ENCODE data around the gene HS6ST3. TPM values are rescaled to one million over a fixed set of nuclear protein-coding genes. Genes with fewer than 3 reads are reported as not detected.

Gene HS6ST3
- polyA plus RNA-seq, 2 donors: 0.12 to 0.25 TPM

DNA sequence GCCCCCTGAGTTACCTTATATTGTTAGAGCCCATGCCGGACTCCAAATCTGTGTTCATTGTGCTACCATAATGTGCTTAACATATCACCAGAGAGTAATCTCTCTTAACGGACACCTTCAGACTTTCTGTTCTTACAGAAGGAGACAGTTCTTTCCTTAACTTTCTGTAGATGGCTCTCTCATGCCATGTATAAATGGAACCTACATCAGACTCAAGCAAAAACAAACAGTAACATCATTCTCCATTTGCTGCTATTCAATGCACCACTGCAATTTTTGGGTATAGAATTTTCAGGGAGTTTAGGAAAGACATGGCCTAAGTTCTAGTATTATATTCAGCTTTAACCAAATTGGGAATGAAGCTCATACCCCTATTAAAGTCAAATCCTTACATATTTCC is 24.1 kb upstream of the HS6ST3 start:
- 83 to 88% methylated on average over 2 of the region's 2 CpGs for WGBS, 2 donors
- Histone ChIP-seq H3K4me1 (ENCODE audit: control insufficient read depth in 2 of 2, insufficient read depth in 2 of 2, low read length in 1 of 2) (no peaks in the 10 kb centered on the region), H3K36me3 (ENCODE audit: control insufficient read depth in 2 of 2, insufficient read depth in 2 of 2, low read length in 1 of 2) (no peaks in the 10 kb centered on the region), H3K27ac (ENCODE audit: low read depth in 2 of 2, low read length in 1 of 2) (no peak overlapping the region), H3K4me3 (ENCODE audit: low read depth in 1 of 2, low read length in 2 of 2) (no peak overlapping the region), H3K27me3 (ENCODE audit: control insufficient read depth in 1 of 2, insufficient read depth in 2 of 2, low read length in 2 of 2) (no peaks in the 10 kb centered on the region), H3K9me3 (ENCODE audit: control insufficient read depth in 2 of 2, insufficient read depth in 1 of 2, low read depth in 1 of 2, low read length in 1 of 2) (no peaks in the 10 kb centered on the region)

DNA sequence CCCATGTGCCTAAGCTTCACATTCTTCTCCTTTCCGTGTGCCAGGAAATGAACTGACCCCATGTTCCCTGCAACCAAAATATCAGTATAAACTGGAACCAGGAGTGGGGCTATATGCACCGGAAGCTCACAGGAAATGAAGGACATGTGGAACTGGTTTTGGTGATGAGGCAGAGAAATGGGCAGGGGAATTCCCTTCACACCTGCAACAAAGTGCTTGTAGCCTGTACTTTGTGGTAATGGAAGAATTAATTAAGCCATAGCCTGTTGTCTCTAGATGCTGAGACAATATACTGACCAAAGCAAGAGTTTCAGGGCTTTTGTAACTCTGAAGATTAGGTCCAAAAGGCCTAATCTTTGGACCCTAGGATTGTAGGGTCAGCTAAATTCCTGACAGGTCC is 21.2 kb upstream of the HS6ST3 start:
- WGBS, 2 donors: 65 to 67% methylated on average over 2 of the region's 2 CpGs
- Histone ChIP-seq H3K36me3 (ENCODE audit: control insufficient read depth in 2 of 2, insufficient read depth in 2 of 2, low read length in 1 of 2) (no peaks in the 10 kb centered on the region), H3K27me3 (ENCODE audit: control insufficient read depth in 1 of 2, insufficient read depth in 2 of 2, low read length in 2 of 2) (peaks cover 0 to 2% of the 10 kb centered on the region in 2 donors), H3K9me3 (ENCODE audit: control insufficient read depth in 2 of 2, insufficient read depth in 1 of 2, low read depth in 1 of 2, low read length in 1 of 2) (no peaks in the 10 kb centered on the region), H3K4me1 (ENCODE audit: control insufficient read depth in 2 of 2, insufficient read depth in 2 of 2, low read length in 1 of 2) (no peaks in the 10 kb centered on the region), H3K27ac (ENCODE audit: low read depth in 2 of 2, low read length in 1 of 2) (no peak overlapping the region), H3K4me3 (ENCODE audit: low read depth in 1 of 2, low read length in 2 of 2) (no peak overlapping the region)

GRCh38 chr13:96071504-96071903 is 18.4 kb upstream of the HS6ST3 start:
- H3K36me3 ChIP-seq (ENCODE audit: control insufficient read depth in 2 of 2, insufficient read depth in 2 of 2, low read length in 1 of 2): no peaks in the 10 kb centered on the region
- H3K4me1 ChIP-seq (ENCODE audit: control insufficient read depth in 2 of 2, insufficient read depth in 2 of 2, low read length in 1 of 2): no peaks in the 10 kb centered on the region
- no peak overlapping the region for H3K27ac ChIP-seq (ENCODE audit: low read depth in 2 of 2, low read length in 1 of 2)
- H3K9me3 ChIP-seq (ENCODE audit: control insufficient read depth in 2 of 2, insufficient read depth in 1 of 2, low read depth in 1 of 2, low read length in 1 of 2): no peaks in the 10 kb centered on the region
- H3K4me3 ChIP-seq (ENCODE audit: low read depth in 1 of 2, low read length in 2 of 2): no peak overlapping the region
- WGBS, 2 donors: 50 to 58% methylated on average over 6 of the region's 6 CpGs
- H3K27me3 ChIP-seq (ENCODE audit: control insufficient read depth in 1 of 2, insufficient read depth in 2 of 2, low read length in 2 of 2): peaks cover 0 to 2% of the 10 kb centered on the region in 2 donors

DNA sequence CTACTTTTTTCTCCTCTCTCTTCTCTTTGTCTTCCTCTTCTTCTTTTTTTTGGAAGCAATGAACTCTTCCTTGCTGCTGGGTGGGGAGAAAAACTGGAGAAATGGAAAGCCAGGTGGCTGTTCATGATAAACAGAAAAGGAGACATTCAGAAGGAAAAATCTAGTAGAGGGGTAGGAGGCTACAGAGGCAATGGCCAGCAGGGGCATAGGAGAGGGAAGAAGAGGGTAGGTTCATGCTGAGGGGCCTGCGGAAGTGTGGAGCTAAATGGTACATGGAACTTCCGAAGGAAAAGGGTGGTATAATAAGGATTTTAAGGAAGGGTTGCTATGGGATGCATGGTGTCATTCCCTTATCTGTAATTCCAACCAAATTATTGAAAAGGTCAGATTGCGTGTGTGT is 17.5 kb upstream of the HS6ST3 start:
- Histone ChIP-seq H3K36me3 (ENCODE audit: control insufficient read depth in 2 of 2, insufficient read depth in 2 of 2, low read length in 1 of 2) (no peaks in the 10 kb centered on the region), H3K4me3 (ENCODE audit: low read depth in 1 of 2, low read length in 2 of 2) (no peak overlapping the region), H3K27me3 (ENCODE audit: control insufficient read depth in 1 of 2, insufficient read depth in 2 of 2, low read length in 2 of 2) (peaks cover 0 to 2% of the 10 kb centered on the region in 2 donors), H3K27ac (ENCODE audit: low read depth in 2 of 2, low read length in 1 of 2) (no peak overlapping the region), H3K4me1 (ENCODE audit: control insufficient read depth in 2 of 2, insufficient read depth in 2 of 2, low read length in 1 of 2) (no peaks in the 10 kb centered on the region), H3K9me3 (ENCODE audit: control insufficient read depth in 2 of 2, insufficient read depth in 1 of 2, low read depth in 1 of 2, low read length in 1 of 2) (no peaks in the 10 kb centered on the region)
- 93 to 96% methylated on average over 3 of the region's 3 CpGs for WGBS, 2 donors

GRCh38 chr13:96075953-96076543 is 13.9 kb upstream of the HS6ST3 start:
- 68 to 80% methylated on average over 3 of the region's 3 CpGs for whole genome bisulfite sequencing, 2 donors
- Histone ChIP-seq H3K4me3 (ENCODE audit: low read depth in 1 of 2, low read length in 2 of 2) (no peak overlapping the region), H3K27me3 (ENCODE audit: control insufficient read depth in 1 of 2, insufficient read depth in 2 of 2, low read length in 2 of 2) (peaks cover 0 to 2% of the 10 kb centered on the region in 2 donors), H3K4me1 (ENCODE audit: control insufficient read depth in 2 of 2, insufficient read depth in 2 of 2, low read length in 1 of 2) (no peaks in the 10 kb centered on the region), H3K27ac (ENCODE audit: low read depth in 2 of 2, low read length in 1 of 2) (no peak overlapping the region), H3K9me3 (ENCODE audit: control insufficient read depth in 2 of 2, insufficient read depth in 1 of 2, low read depth in 1 of 2, low read length in 1 of 2) (no peaks in the 10 kb centered on the region), H3K36me3 (ENCODE audit: control insufficient read depth in 2 of 2, insufficient read depth in 2 of 2, low read length in 1 of 2) (no peaks in the 10 kb centered on the region)

DNA sequence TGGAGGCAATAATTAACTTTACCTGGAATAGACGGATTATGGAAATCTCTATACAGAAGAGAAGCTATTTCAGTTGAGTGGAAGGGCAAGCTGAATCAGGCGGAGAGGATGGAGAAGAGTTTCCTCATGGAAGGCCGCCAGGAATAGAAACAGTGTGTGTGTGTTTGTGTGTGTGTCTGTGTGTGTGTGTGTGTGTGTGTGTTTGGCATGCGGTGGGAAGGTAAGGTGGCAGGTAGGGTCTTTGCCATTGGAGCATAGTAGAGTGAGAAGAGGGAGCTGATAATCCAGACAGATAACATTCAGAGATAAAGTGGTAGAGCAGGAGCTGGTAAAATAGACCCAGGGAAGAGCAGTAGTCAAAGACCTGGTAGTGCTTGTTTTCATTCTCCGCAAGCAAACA is 9.2 kb upstream of the HS6ST3 start:
- Histone ChIP-seq H3K27ac (ENCODE audit: low read depth in 2 of 2, low read length in 1 of 2) (no peak overlapping the region), H3K9me3 (ENCODE audit: control insufficient read depth in 2 of 2, insufficient read depth in 1 of 2, low read depth in 1 of 2, low read length in 1 of 2) (no peaks in the 10 kb centered on the region), H3K4me1 (ENCODE audit: control insufficient read depth in 2 of 2, insufficient read depth in 2 of 2, low read length in 1 of 2) (no peaks in the 10 kb centered on the region), H3K36me3 (ENCODE audit: control insufficient read depth in 2 of 2, insufficient read depth in 2 of 2, low read length in 1 of 2) (no peaks in the 10 kb centered on the region), H3K27me3 (ENCODE audit: control insufficient read depth in 1 of 2, insufficient read depth in 2 of 2, low read length in 2 of 2) (no peaks in the 10 kb centered on the region), H3K4me3 (ENCODE audit: low read depth in 1 of 2, low read length in 2 of 2) (no peak overlapping the region)
- 86 to 88% methylated on average over 5 of the region's 5 CpGs for WGBS, 2 donors

DNA sequence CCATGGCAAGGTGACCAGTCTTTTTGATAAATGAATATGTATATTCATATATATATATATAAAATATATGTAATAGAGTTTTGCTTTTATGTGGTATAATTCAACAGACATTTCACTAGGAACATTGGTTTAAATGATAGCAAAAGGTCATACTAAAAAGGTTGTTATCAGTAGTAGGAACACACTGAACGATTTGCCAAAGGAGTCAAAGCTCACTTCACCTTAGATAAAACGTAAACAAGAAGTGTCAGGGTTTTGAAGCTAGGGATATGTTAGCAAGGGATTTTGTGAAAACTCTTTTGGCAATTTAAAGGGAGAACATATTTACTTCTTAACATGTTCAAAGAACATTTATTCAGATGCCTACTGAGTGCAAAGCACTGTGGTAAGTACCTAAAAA is 8.0 kb upstream of the HS6ST3 start:
- no peaks in the 10 kb centered on the region for H3K36me3 ChIP-seq (ENCODE audit: control insufficient read depth in 2 of 2, insufficient read depth in 2 of 2, low read length in 1 of 2)
- 38 to 45% methylated on average over 2 of the region's 2 CpGs for WGBS, 2 donors
- H3K4me3 ChIP-seq (ENCODE audit: low read depth in 1 of 2, low read length in 2 of 2): no peak overlapping the region
- H3K9me3 ChIP-seq (ENCODE audit: control insufficient read depth in 2 of 2, insufficient read depth in 1 of 2, low read depth in 1 of 2, low read length in 1 of 2): no peaks in the 10 kb centered on the region
- no peak overlapping the region for H3K27ac ChIP-seq (ENCODE audit: low read depth in 2 of 2, low read length in 1 of 2)
- no peaks in the 10 kb centered on the region for H3K27me3 ChIP-seq (ENCODE audit: control insufficient read depth in 1 of 2, insufficient read depth in 2 of 2, low read length in 2 of 2)
- no peaks in the 10 kb centered on the region for H3K4me1 ChIP-seq (ENCODE audit: control insufficient read depth in 2 of 2, insufficient read depth in 2 of 2, low read length in 1 of 2)

DNA sequence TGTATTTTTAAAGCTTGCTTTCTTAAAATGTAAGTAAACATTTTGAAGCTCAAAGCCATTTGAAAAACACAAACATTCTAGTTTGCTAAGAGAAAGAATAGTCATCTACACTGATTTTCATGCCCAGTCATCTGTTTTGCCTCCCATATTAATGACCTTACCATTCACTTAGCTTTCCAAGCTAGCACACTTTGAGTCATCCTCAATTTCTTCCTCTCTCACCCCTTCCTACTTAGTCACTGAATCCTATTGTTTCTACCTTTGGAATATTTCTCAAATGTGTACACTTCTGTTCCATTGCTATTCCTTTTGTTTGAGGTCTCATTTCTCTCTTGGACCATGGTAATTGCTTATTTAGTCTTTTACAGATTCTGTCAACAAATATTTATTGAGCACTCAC is 7.3 kb upstream of the HS6ST3 start:
- Histone ChIP-seq H3K4me1 (ENCODE audit: control insufficient read depth in 2 of 2, insufficient read depth in 2 of 2, low read length in 1 of 2) (no peaks in the 10 kb centered on the region), H3K27me3 (ENCODE audit: control insufficient read depth in 1 of 2, insufficient read depth in 2 of 2, low read length in 2 of 2) (no peaks in the 10 kb centered on the region)

DNA sequence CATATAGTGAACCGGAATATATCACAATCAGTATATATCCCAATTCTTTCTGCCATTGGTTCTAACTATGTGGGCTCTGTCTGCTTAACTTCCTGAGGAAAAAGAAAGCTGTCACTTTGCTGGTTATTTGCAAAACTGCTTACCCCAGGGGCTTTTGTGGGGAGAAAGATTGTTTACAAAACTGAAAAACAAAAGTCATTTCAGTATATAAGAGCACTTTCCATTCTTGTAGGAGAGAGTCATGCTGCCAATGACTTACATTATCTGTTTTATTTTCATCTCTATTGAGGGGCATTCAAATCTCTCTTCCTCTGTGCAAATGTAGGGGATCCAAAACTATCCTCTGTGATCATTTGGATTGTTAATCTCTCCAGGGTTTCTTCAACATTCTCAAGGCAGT is 3.2 kb upstream of the HS6ST3 start:
- peaks cover 0 to 10% of the 10 kb centered on the region in 2 donors for H3K27me3 ChIP-seq (ENCODE audit: control insufficient read depth in 1 of 2, insufficient read depth in 2 of 2, low read length in 2 of 2)
- 97 to 98% methylated on average over 1 of the region's 1 CpG for WGBS, 2 donors
- no peak overlapping the region for H3K4me3 ChIP-seq (ENCODE audit: low read depth in 1 of 2, low read length in 2 of 2)

More for the DNA sequence above, 7.3 kb upstream of the HS6ST3 start:
- no peaks in the 10 kb centered on the region for H3K36me3 ChIP-seq (ENCODE audit: control insufficient read depth in 2 of 2, insufficient read depth in 2 of 2, low read length in 1 of 2)
- H3K4me3 ChIP-seq (ENCODE audit: low read depth in 1 of 2, low read length in 2 of 2): no peak overlapping the region
- no peaks in the 10 kb centered on the region for H3K9me3 ChIP-seq (ENCODE audit: control insufficient read depth in 2 of 2, insufficient read depth in 1 of 2, low read depth in 1 of 2, low read length in 1 of 2)
- no peak overlapping the region for H3K27ac ChIP-seq (ENCODE audit: low read depth in 2 of 2, low read length in 1 of 2)

GRCh38 chr13:96089139-96089538 is 768 bp upstream of the HS6ST3 start:
- Histone ChIP-seq H3K36me3 (ENCODE audit: control insufficient read depth in 2 of 2, insufficient read depth in 2 of 2, low read length in 1 of 2) (no peaks in the 10 kb centered on the region), H3K27ac (ENCODE audit: low read depth in 2 of 2, low read length in 1 of 2) (no peak overlapping the region), H3K27me3 (ENCODE audit: control insufficient read depth in 1 of 2, insufficient read depth in 2 of 2, low read length in 2 of 2) (peaks cover 0 to 13% of the 10 kb centered on the region in 2 donors), H3K9me3 (ENCODE audit: control insufficient read depth in 2 of 2, insufficient read depth in 1 of 2, low read depth in 1 of 2, low read length in 1 of 2) (no peaks in the 10 kb centered on the region), H3K4me3 (ENCODE audit: low read depth in 1 of 2, low read length in 2 of 2) (peak overlapping the region in 1 of 2 donors; percentile 66), H3K4me1 (ENCODE audit: control insufficient read depth in 2 of 2, insufficient read depth in 2 of 2, low read length in 1 of 2) (peaks cover 0 to 6% of the 10 kb centered on the region in 2 donors)
- 68 to 70% methylated on average over 4 of the region's 4 CpGs for WGBS, 2 donors

More for the DNA sequence above, 3.2 kb upstream of the HS6ST3 start:
- Histone ChIP-seq H3K36me3 (ENCODE audit: control insufficient read depth in 2 of 2, insufficient read depth in 2 of 2, low read length in 1 of 2) (no peaks in the 10 kb centered on the region), H3K27ac (ENCODE audit: low read depth in 2 of 2, low read length in 1 of 2) (no peak overlapping the region), H3K4me1 (ENCODE audit: control insufficient read depth in 2 of 2, insufficient read depth in 2 of 2, low read length in 1 of 2) (peaks cover 0 to 6% of the 10 kb centered on the region in 2 donors), H3K9me3 (ENCODE audit: control insufficient read depth in 2 of 2, insufficient read depth in 1 of 2, low read depth in 1 of 2, low read length in 1 of 2) (no peaks in the 10 kb centered on the region)

Measured in esophagus (tissue), 2 donors.